Measurements from ENCODE around the gene SULT1B1. TPM values are rescaled to one million over a fixed set of nuclear protein-coding genes. Genes with fewer than 3 reads are reported as not detected.

The SULT1B1 gene
- total RNA-seq, 1 experiment from 2014 or later, result 0.05 TPM

- H3K4me1 ChIP-seq (ENCODE audit: control insufficient read depth, insufficient read depth, low read length), result no peaks in the 10 kb centered on the region
- ChIA-PET POLR2A (no interaction called here), CTCF (no interaction called here)
- no peaks in the 10 kb centered on the region for H3K27me3 ChIP-seq (ENCODE audit: control insufficient read depth, insufficient read depth, low read length)
- no peak overlapping the region for H3K27ac ChIP-seq (ENCODE audit: low read length)
- no peak overlapping the region for H3K4me3 ChIP-seq (ENCODE audit: low read depth in 2 of 2, low read length in 2 of 2)
- no TSS peak for BruUV-seq (replicated peaks)
- intact Hi-C loops (cut with micrococcal nuclease; ENCODE audit: unreplicated experiment), result no loop called here
- TF ChIP-seq REST (IDR thresholded peaks at IDR 0.05; ENCODE audit: insufficient read depth in 1 of 2, low read depth in 2 of 2, low read length in 1 of 2) (no peak), CTCF (IDR thresholded peaks at IDR 0.05) (no peak), TCF7L2 (IDR thresholded peaks at IDR 0.05; ENCODE audit: low read depth, low read length) (no peak), SIN3A (IDR thresholded peaks at IDR 0.05; ENCODE audit: borderline replicate concordance, insufficient read depth, low read depth, low read length) (no peak), POLR2AphosphoS5 (IDR thresholded peaks at IDR 0.05; ENCODE audit: low read depth, low read length) (no peak)
- in situ Hi-C loops (cut with HindIII; ENCODE audit: low pct_unique_long_range_greater_than_20kb, low sequenced_read_pairs), result no loop called here
- DNase-seq (ENCODE audit: low read depth, low spot score) (no peak), ATAC-seq (no peak)
- H3K36me3 ChIP-seq (ENCODE audit: control insufficient read depth, insufficient read depth, low read length), result no peaks in the 10 kb centered on the region
- H3K9me3 ChIP-seq (ENCODE audit: control insufficient read depth, insufficient read depth, low read depth, low read length), result no peaks in the 10 kb centered on the region
Observed at GRCh38 chr4:69738872-69739271, 21.5 kb downstream of the SULT1B1 start.

DNA sequence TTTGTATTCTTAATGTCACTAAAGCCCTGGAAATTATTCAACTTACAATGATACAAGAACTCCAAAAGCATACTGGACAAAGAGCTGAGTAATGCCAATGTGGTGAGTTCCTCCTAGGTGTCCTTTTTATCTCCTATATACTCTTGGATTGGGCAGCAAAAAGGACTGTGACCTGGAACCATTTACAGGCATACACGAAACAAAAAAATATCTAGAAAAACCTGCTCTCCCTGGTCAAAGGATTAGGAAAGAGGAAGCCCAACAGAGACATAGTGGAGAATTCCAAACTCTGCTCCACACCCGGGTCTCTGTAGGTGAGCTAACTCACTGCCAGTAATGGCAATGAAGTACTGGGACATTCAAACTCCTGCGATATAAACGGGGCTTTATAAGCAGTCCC, 25.3 kb downstream of the SULT1B1 start:
- Histone ChIP-seq H3K4me1 (ENCODE audit: control insufficient read depth, insufficient read depth, low read length) (no peaks in the 10 kb centered on the region), H3K27me3 (ENCODE audit: control insufficient read depth, insufficient read depth, low read length) (no peaks in the 10 kb centered on the region), H3K9me3 (ENCODE audit: control insufficient read depth, insufficient read depth, low read depth, low read length) (no peaks in the 10 kb centered on the region), H3K36me3 (ENCODE audit: control insufficient read depth, insufficient read depth, low read length) (no peaks in the 10 kb centered on the region), H3K4me3 (ENCODE audit: low read depth in 2 of 2, low read length in 2 of 2) (no peak overlapping the region), H3K27ac (ENCODE audit: low read length) (no peak overlapping the region)
- ChIA-PET CTCF (no interaction called here), POLR2A (no interaction called here)
- ATAC-seq (no peak), DNase-seq (ENCODE audit: low read depth, low spot score) (no peak)
- in situ Hi-C loops (cut with HindIII; ENCODE audit: low pct_unique_long_range_greater_than_20kb, low sequenced_read_pairs), result no loop called here
- no peak for TF ChIP-seq TCF7L2 (IDR thresholded peaks at IDR 0.05; ENCODE audit: low read depth, low read length)
- TF ChIP-seq CTCF (IDR thresholded peaks at IDR 0.05), result no peak
- no peak for TF ChIP-seq SIN3A (IDR thresholded peaks at IDR 0.05; ENCODE audit: borderline replicate concordance, insufficient read depth, low read depth, low read length)
- TF ChIP-seq POLR2AphosphoS5 (IDR thresholded peaks at IDR 0.05; ENCODE audit: low read depth, low read length), result no peak
- no peak for TF ChIP-seq REST (IDR thresholded peaks at IDR 0.05; ENCODE audit: insufficient read depth in 1 of 2, low read depth in 2 of 2, low read length in 1 of 2)
- no TSS peak for BruUV-seq (replicated peaks)
- intact Hi-C loops (cut with micrococcal nuclease; ENCODE audit: unreplicated experiment), result no loop called here

All from Panc1 (cell line).